ENCODE measurements around the gene SPP2.

The SPP2 gene

DNA sequence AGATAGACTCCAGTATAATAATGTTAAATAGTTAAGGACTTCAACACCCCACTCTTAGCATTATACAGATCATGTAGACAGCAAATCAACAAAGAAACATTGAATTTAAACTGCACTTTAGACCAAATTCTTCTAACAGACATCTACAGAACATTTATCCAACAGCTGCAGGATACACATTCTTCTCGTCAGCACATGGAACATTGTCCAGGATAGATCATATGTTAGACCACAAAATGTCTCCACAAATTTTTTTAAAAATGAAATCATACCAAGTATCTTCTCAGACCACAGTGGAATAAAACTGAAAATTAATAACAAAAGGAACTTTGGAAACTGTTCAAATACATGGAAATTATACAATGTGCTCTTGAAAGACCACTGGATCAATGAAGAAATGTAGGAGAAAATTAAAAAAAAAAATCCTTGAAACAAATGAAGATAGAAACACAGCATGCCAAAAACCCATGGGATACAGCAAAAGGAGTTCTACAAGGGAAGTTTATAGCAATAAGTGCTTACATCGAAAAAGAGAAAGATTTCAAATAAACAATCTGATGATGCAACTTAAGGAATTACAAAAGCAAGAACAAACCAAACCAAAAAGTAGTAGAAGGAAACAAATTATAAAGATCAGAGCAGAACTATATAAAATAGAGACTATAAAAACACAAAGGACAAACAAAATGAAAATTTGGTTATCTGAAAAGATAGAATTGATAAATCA lies 12.3 kb upstream of the SPP2 start:
- no peak for DNase-seq (ENCODE audit: low spot score)

DNA sequence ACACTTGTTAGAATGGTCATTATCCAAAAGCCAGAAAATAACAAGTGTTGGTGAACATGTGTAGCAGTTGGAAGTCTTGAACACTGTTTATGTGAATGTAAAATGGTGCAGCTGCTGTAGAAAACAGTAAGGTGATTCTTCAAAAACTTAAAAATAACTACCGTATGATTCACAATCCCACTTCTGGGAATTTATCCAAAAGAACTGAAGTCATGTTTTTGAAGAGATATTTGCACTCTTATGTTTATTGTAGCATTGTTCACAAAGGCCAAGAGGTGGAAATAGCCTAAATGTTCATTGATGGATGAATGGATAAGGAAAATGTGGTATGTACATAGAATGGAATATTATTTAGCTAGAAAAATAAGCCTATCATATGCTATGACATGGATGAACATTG lies 6.3 kb upstream of the SPP2 start:
- DNase-seq (ENCODE audit: low spot score), result no peak

DNA sequence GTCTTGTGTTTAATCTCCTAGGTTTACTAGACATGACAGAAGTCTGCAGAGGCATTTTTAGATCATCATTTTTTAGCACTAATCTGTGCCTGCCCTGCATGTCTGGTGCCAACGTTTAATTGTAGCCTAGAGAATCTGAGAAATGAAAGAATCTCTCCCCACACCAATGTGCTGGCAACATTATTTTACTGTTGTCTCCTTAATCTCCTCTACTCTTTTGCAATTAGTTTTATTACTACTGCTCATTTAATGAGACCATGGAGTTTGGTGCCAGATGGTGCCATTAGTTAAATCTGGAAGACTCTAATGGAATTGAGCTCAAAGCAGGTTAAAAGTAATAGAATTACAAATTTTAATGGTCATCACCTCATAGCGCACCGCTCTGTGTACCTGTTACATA lies 4.0 kb upstream of the SPP2 start:
- no peak for DNase-seq (ENCODE audit: low spot score)

DNA sequence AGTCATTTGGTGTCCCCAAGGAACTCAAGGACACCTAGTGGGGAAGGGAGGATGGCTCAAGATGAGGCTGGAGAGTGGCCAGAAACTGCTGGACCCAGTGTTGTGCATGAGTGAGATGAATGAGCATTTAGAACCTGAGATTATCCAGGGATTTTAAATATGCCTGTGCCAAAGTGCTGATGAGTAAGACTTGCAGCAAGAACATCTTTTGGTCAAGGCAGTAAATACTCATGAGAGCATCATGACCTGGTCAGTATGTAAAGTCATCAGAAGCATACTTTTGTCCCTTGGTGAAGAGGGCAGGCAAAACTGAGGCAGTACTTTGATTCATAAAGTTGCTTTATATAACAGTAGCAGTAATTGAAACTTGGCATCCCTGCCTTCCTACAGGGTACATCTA lies 3.1 kb upstream of the SPP2 start:
- no peak for DNase-seq (ENCODE audit: low spot score)

DNA sequence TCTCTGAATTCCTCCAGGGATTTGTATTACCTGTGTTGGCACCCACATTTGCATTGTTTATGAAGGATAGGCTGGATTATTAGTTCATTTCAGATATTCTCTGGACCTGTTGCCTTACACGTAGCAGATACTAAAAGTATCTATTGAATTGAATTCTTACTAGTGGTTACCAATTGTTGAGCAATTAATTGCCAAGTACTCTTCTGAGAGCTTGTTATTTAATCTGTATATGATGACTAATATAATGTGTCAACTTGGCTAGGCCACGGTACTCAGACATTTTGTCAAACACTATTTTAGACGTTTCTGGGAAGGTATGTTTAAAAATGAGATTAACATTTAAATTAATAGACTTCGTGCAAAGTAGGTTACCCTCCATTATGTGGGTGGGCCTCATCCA lies 2.5 kb upstream of the SPP2 start:
- no peak for DNase-seq (ENCODE audit: low spot score)

DNA sequence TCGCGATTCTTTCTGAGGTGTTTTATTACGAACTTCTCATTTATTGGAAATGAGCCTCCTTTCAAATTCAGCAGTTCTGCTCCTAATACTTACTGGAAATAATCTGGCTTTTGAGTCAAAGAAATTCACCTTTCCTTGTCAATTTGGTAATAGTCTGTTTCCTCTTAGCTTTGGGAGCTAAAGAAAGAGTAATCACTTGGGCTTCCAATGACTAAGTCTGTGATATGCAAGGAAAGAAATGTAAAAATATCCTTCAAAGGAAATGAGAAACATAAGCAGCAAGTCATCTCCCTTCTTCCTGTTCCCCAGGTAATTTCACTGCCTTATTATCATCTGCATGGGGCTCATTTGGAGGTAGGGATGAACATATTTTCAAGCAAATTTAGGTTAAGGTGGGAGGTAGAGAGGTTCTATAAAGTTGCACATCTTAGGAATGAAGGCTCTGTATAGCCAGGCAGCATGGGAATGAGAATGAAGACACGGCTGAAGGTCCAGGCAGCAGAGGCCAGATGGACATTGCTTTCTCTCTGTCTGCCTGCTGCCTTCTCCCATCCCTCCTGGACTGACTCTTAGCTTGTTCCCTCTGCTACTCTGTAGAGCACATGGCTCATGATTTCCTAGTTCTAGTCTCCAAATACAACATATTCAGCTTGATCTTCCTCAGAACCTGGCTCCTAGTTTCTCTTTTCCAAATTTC lies 1.0 kb downstream of the SPP2 start:
- DNase-seq (ENCODE audit: low spot score), result no peak

DNA sequence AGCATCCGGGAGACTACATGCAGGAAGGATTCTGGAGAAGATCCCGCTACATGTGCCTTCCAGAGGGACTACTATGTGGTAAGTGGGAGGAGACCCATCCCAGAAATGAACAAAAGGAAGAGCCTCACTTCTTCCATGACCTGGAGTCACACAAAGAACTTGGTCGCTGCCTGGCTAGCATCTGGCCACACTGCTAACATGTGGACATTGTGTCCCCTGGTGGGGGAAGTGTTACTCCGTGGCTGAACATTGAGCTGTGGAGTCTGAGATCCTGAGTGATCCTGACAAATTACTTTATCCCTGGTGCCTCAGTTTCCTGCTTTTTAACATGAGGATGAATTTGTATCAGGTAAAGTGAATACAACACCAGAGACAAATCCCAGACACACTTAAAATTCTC lies 8.4 kb downstream of the SPP2 start:
- no peak for DNase-seq (ENCODE audit: low spot score)

DNA sequence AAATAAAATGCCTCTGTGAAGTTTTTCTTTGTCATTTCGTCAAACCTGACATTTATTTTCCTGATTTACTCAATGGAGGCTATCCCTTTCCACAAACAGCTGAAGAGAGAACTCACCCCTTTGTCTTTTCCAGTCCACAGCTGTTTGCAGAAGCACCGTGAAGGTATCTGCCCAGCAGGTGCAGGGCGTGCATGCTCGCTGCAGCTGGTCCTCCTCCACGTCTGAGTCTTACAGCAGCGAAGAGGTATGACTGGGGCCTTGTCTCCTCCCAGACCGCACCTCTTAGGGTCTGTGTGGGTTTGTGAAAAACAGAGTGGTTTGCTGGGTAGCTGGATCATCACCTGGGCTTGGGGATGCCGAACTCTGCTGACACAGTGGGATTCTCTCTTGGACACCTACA lies 9.7 kb downstream of the SPP2 start:
- DNase-seq (ENCODE audit: low spot score), result no peak

DNA sequence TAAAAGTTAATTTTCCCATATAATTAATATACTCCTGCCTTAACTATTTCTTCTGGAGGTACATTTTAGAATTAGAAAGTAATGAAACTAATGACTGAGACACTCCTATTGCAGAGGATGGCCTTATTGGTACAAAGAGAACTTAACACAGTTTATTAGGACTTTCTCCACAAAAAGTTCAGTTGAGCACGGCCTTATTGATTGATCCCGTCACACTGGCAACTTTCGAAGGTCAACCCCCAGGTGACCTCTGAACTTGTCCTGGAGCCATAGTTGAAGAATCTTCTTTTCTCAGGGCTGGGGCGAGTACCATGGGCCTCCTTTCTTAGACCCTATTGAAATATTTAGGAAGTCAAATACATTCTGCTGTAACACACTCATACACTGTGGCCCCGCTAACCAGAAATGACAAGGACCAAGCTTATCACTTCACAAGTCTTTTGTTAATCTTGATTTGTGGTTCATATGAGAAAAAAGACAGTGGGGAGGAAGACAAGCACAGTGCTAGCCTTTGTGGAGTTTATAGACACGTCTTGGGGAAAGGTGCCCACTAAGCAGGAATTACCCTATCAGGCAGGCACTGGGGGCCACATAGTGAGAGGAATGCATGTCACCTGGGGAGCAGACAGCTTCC lies 11.2 kb downstream of the SPP2 start:
- no peak for DNase-seq (ENCODE audit: low spot score)

DNA sequence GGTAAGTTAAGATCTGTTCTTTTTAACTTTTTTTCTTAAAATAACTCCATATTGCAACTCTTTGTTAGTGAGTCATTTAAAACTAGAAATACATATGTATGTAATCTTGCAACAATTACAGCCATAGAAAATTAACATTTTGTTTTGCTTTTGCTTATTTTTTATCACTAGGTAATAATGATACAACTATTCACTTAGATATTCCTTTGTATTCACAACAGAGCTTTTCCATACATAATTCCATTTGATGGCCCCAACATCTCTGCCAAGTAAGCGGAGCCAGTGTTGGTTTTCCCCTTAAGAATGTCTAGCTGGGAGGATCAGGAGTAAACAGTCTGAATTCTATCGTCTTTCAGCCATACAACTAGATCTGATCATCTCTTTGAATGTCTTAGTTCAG lies 16.1 kb downstream of the SPP2 start:
- no peak for DNase-seq (ENCODE audit: low spot score)

DNA sequence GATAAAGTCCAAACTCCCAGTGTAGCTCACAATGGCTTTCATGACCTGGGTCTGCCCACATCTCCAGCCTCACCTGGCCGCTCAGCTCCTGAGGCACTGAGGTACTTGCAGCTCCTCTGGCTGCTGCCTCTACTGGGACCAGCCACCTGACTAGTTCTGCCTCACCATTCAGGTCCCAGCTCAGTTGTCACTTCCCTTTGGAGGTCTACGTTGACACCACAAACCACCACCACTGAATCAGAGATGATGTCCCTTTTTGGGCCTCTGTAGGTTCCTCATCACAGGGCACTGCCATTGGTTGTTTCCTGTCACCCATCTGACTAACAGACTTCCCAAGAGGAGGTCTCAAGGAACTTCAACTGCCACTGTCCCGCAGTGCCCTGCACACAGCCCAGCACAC lies 21.2 kb downstream of the SPP2 start:
- DNase-seq (ENCODE audit: low spot score), result no peak

DNA sequence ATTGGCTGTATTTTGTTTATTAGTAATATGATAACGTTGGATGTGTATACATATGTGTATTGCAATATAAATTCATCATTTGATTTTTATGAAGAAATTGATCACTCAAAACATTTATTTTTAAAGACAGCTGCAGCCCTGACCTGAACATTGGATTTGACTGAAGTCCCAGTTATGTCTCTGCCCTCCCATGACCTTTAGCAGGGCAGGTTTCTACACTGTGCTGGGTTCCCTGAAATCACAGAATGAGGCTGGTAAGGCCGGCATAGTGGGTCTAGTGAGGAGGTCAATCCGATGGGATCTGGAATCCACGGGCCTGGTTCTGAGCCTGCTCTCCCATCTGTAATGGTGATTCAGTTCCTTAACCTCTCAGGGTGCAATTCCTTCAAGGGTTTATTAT lies 22.0 kb downstream of the SPP2 start:
- no peak for DNase-seq (ENCODE audit: low spot score)

DNA sequence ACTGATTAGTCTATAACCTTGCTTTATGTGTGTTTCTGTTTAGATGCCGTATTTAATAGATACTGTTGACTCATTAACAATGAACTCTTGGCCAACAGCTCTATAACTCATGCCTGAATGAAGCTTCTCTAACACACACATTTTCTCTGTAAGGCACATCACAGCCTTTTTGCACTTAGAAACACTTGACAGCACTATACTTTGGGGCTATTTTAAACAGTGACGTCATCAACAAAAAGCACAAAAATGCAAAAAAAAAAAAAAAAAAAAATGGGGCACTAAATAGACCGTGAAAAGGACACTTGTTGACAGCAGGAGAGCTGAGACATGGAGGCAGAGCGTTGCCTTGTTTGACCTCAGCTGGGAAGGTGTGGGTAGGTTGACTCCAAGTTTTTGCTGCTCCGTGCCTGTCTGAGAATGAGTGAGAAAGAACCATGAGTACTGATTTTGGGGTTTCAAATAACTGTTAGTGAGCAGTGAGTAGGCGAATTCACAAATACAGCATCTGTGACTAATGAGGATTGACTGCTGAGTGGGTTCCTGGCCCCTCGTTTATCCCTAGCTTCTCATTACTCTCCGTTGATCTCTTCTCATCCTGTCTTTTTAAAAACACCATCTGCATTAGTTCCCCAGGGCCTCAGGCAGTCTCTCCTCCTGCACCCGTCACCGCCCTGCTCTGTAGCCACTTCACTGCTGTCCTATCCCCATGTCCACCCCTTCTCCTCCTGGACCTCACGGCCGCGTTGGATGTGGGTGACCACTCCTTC lies 24.4 kb downstream of the SPP2 start:
- no peak for DNase-seq (ENCODE audit: low spot score)

DNA sequence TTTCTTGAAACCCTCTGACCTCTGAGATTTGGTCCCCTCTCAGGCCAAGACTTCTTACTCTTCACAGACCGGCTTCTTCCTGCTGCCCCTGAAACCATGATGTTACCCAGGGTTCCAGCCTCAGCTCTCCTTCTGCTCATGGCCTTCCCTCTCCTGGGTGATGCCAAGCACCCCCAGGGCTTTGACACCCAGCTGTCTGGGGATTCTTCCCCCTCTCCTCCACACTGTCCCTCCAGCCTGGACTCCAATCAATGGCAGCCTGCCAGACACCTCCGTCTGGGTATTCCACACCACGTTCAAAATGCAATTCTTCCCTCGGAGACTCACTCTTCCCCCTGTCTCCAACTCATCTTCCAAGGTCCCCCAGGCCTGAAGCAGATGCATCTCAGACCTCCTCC lies 25.0 kb downstream of the SPP2 start:
- no peak for DNase-seq (ENCODE audit: low spot score)

DNA sequence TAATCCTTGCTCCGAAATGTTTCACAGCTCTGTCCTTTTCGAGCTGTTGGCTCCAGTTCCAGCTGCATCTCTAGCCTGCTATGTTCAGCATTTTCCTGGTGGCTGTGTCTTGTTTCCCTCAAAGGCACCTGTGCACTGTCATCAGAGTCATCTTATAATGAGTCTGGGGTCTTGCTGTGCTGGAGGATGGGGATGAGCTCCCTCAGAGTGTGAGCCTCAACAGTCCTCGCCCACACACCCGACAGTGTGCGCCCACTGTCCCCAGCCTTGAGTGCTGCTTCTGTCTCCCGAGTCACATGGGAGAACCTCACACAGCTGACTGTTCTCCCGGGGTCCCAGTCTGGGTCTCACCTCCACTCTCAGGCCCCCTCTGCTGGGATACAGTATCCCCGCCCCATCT lies 25.4 kb downstream of the SPP2 start:
- no peak for DNase-seq (ENCODE audit: low spot score)

DNA sequence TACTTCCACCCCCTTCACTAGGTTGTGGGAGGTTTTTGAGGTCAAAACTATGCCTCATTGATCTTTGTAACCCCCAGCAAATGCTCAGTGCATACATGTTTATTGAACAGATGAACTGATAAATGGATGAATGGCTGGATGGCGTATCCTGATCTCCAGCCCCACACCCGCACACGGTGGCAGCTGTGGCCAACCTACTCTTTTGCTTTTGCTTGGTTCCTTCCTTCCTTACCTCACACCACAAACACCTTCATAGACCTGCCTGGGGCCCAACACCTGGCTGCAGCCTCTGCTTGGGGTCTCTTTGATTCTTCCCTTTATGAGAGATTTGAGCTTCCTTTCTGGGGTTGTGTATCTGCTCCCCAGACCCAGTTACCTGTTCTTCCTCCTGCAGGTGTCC lies 25.9 kb downstream of the SPP2 start:
- no peak for DNase-seq (ENCODE audit: low spot score)

DNA sequence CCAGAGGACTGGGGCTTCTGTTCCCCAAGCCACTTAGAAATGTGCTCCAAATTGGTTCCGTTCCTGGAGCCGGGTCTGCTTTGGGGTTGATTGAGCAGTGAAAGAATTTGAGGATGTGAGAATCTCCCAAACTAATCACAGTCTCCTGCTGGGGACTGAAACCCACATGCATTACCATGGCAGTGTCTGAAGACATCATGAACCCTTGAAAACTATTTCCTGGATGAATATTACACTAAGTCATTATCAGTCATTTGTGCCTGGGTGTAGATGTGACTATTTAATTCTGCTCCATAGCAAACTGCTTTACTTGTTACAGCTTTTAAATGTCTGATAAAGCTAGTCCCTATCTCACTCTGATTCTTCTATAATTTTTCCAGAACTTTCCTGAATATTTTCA lies 27.6 kb downstream of the SPP2 start:
- no peak for DNase-seq (ENCODE audit: low spot score)

DNA sequence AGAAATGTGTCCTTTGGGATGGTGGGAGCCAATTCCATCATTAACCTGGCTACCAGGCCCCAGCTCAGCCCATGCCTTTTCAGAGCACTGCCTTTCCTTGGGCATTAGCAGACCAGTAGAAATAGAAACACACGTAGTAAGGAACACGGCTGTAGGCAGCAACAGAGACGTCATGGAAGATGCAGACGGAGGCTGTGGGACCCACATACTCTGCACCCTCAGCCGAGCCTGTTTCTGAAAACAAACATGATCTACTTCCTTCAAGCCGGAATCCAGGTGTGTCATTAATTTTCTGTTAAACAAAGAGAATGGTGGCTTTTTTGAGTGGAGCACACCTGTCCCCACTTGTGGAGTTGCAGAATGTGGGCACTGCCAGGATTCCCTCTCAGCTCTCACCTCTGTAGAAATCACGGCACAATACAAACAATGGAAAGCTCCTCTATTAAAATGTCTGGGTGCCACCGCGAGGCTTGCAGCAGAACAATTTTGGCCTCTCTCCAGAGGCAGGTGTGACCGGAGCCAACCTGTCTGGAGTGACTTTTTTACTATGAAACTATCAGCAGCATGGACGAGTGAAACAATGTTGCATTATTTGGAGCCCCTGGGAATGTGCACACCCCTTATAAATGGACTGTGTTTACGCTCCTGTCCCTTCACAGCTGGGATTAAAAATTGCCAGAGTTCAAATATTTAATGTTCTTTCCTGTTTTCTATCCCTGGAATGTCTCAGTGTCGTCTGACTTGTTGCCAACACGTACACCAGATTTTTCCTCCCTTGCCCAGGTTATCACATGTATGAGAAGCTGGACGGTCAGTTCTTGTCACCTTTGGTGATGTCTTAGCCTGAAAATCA lies 31.7 kb downstream of the SPP2 start:
- DNase-seq (ENCODE audit: low spot score), result no peak

DNA sequence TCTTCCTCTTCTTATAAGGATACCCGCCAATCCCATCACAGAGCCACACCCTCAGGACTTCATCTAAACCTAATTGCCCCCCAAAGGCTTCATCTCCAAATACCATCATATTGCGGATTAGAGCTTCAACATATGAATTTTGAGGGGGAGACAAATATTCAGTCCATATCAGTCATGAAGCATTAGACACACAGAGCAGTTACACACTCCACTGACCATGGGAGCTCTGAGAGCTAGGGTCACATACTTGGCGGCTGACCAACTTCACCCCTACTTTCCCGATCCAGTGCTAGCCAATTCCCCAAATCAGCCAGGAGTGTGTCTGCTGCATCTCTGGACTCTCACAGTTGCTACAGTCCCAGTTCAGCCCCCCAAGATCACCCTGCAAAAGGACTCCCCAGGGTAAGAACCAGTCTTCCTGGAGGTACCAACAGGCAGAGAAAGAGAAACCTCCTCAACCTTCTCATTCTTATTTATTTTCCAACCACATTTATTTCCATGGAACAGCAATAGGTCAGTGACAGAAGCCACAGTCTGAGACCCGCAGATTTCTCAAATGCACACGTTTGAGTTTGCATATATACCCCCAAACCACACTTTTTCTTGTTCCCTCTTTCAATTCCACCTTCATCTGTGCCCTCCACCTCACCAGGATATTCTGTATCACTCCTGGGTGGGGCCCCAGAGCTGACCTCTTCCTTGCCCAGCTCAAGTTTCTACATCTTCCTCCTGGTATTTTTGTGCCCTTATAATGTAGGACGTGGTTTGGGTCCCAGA lies 33.3 kb downstream of the SPP2 start:
- no peak for DNase-seq (ENCODE audit: low spot score)

DNA sequence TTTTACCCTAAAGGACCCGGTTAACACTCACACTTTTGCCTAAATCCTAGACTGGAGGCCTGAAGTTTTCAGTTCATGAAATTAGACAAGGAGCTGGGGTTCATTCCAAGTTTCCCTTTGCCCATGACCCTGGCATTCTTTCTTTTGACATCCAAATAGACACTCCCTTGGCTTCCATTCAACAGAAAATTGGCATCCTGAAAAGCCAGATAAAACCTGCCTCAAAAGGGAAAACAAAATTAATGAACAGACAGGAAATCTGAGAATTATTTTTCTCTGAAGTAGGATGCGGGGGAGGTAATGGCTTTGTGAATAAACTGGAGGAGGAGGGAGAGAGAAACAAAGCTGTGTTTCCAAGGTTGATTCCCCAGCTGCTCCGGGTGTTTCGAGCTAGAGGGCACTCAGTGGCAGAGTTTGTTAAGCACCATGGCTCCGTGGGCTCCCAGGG lies 41.0 kb downstream of the SPP2 start:
- DNase-seq (ENCODE audit: low spot score), result no peak

DNA sequence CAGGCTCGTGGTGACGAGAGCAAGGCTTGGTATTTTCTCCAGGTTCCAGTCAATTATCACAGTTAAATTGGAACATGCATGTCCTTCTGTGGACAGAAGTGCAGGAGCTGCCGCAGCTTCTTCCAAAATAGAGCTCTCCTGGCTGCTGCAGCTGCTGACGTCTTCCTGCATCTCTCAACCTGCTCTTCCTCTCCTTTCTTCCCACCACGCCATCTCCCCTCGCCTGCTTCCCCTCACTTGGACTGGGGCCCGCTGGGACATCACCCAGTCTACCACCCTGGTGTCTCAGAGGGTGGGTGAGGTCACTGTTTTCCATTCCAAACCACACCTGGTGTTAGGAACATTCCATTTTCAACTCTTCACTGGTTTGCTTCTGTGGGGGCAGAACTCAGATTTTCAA lies 41.4 kb downstream of the SPP2 start:
- DNase-seq (ENCODE audit: low spot score), result no peak

All from AG08396 (cell line).